Skeletal muscle tissue (tissue), 4 donors: Measurements from ENCODE around the gene LMNA. TPM values are rescaled to one million over a fixed set of nuclear protein-coding genes. Genes with fewer than 3 reads are reported as not detected.

Experiments used
- H3K27ac ChIP-seq: one replicate; pipeline ENCODE4 v1.7.0; 2013; ENCODE audit warnings: mild to moderate bottlenecking, low read depth, low read length, inconsistent platforms
- H3K27me3 ChIP-seq, 3 donors: one replicate each; pipeline ENCODE4 v1.7.0; 2013; ENCODE audit warnings: low read length in 3 of 3; ENCODE audit not compliant: control insufficient read depth in 3 of 3, insufficient read depth in 3 of 3
- H3K36me3 ChIP-seq, 3 donors: one replicate each; pipeline ENCODE4 v1.7.0; 2013; ENCODE audit warnings: low read length in 3 of 3; ENCODE audit not compliant: control insufficient read depth in 3 of 3, insufficient read depth in 3 of 3
- H3K4me1 ChIP-seq, 3 donors: one replicate each; pipeline ENCODE4 v1.7.0; 2013; ENCODE audit warnings: low read length in 3 of 3, mild to moderate bottlenecking in 3 of 3; ENCODE audit not compliant: control insufficient read depth in 3 of 3, insufficient read depth in 3 of 3
- H3K4me3 ChIP-seq, 3 donors: one replicate each; pipeline ENCODE4 v1.7.0; 2013; ENCODE audit warnings: low read length in 3 of 3
- H3K9ac ChIP-seq, 3 donors: one replicate each; pipeline ENCODE4 v1.7.0; 2013; ENCODE audit warnings: low read length in 3 of 3, mild to moderate bottlenecking in 3 of 3, moderate library complexity in 2 of 3, low read depth in 1 of 3
- H3K9me3 ChIP-seq, 3 donors: one replicate each; pipeline ENCODE4 v1.7.0; 2013; ENCODE audit warnings: low read length in 3 of 3; ENCODE audit not compliant: control insufficient read depth in 3 of 3
- total RNA-seq: library from RNA; depleted of rRNA; stranded (reverse); fragments of >200 nt; gene quantifications from one replicate; pipeline ENCODE4 v1.2.3, GENCODE V29; 2014
- donor health status: Osteomylitis.

The LMNA gene
- total RNA-seq, 1 donor from 2014 or later, result 399 TPM

GRCh38 chr1:156138458-156138867, 24.0 kb downstream of the LMNA start:
- H3K4me3 ChIP-seq, result no peak overlapping the region
- H3K4me1 ChIP-seq, result peaks cover 0 to 22% (median 12%) of the 10 kb centered on the region in 3 donors
- peaks cover 58 to 66% (median 58%) of the 10 kb centered on the region in 3 donors for H3K36me3 ChIP-seq
- H3K27me3 ChIP-seq, result no peaks in the 10 kb centered on the region
- no peak overlapping the region for H3K9ac ChIP-seq
- H3K27ac ChIP-seq, result no peak overlapping the region
- H3K9me3 ChIP-seq, result no peaks in the 10 kb centered on the region

GRCh38 chr1:156140879-156141707, 26.6 kb downstream of the LMNA start:
- Histone ChIP-seq H3K27me3 (no peaks in the 10 kb centered on the region), H3K9me3 (no peaks in the 10 kb centered on the region), H3K9ac (peak overlapping the region in 1 of 3 donors; percentile 54), H3K4me1 (peaks cover 1 to 23% (median 17%) of the 10 kb centered on the region in 3 donors), H3K4me3 (no peak overlapping the region), H3K36me3 (peaks cover 32 to 40% (median 33%) of the 10 kb centered on the region in 3 donors), H3K27ac (peak overlapping the region; percentile 40)

GRCh38 chr1:156143765-156144489, 29.4 kb downstream of the LMNA start:
- Histone ChIP-seq H3K36me3 (peaks cover 4 to 12% (median 4%) of the 10 kb centered on the region in 3 donors), H3K4me3 (no peak overlapping the region), H3K9me3 (no peaks in the 10 kb centered on the region), H3K27me3 (peaks cover 0 to 16% (median 3%) of the 10 kb centered on the region in 3 donors), H3K4me1 (peaks cover 8 to 31% (median 30%) of the 10 kb centered on the region in 3 donors), H3K27ac (no peak overlapping the region), H3K9ac (no peak overlapping the region)

- H3K36me3 ChIP-seq, result peaks cover 0 to 7% (median 2%) of the 10 kb centered on the region in 3 donors
- no peaks in the 10 kb centered on the region for H3K9me3 ChIP-seq
- peaks cover 8 to 30% (median 30%) of the 10 kb centered on the region in 3 donors for H3K4me1 ChIP-seq
- H3K27ac ChIP-seq, result no peak overlapping the region
- H3K4me3 ChIP-seq, result no peak overlapping the region
- H3K9ac ChIP-seq, result no peak overlapping the region
- H3K27me3 ChIP-seq, result peaks cover 3 to 24% (median 10%) of the 10 kb centered on the region in 3 donors
Measured at GRCh38 chr1:156144742-156145141, 30.2 kb downstream of the LMNA start.

- peaks cover 7 to 33% (median 17%) of the 10 kb centered on the region in 3 donors for H3K27me3 ChIP-seq
- H3K27ac ChIP-seq, result no peak overlapping the region
- no peaks in the 10 kb centered on the region for H3K9me3 ChIP-seq
- H3K9ac ChIP-seq, result no peak overlapping the region
- no peaks in the 10 kb centered on the region for H3K36me3 ChIP-seq
- no peak overlapping the region for H3K4me3 ChIP-seq
- peaks cover 8 to 31% (median 22%) of the 10 kb centered on the region in 3 donors for H3K4me1 ChIP-seq
Measured at GRCh38 chr1:156145650-156146019, 31.1 kb downstream of the LMNA start.

GRCh38 chr1:156146020-156146768, 31.7 kb downstream of the LMNA start:
- Histone ChIP-seq H3K9ac (peak overlapping the region in 2 of 3 donors; percentile 9 to 45), H3K36me3 (no peaks in the 10 kb centered on the region), H3K27ac (no peak overlapping the region), H3K9me3 (no peaks in the 10 kb centered on the region), H3K27me3 (peaks cover 7 to 35% (median 17%) of the 10 kb centered on the region in 3 donors), H3K4me3 (peak overlapping the region in 1 of 3 donors; percentile 33), H3K4me1 (peaks cover 8 to 28% (median 16%) of the 10 kb centered on the region in 3 donors)

- no peaks in the 10 kb centered on the region for H3K36me3 ChIP-seq
- H3K4me1 ChIP-seq, result peaks cover 8 to 28% (median 11%) of the 10 kb centered on the region in 3 donors
- H3K9me3 ChIP-seq, result no peaks in the 10 kb centered on the region
- H3K4me3 ChIP-seq, result no peak overlapping the region
- peak overlapping the region in 2 of 3 donors; percentile 9 to 45 for H3K9ac ChIP-seq
- H3K27ac ChIP-seq, result no peak overlapping the region
- peaks cover 7 to 35% (median 17%) of the 10 kb centered on the region in 3 donors for H3K27me3 ChIP-seq
Measured at GRCh38 chr1:156146769-156147405, 32.4 kb downstream of the LMNA start.

GRCh38 chr1:156148216-156148615, 33.7 kb downstream of the LMNA start:
- Histone ChIP-seq H3K36me3 (no peaks in the 10 kb centered on the region), H3K4me1 (peaks cover 8 to 28% (median 11%) of the 10 kb centered on the region in 3 donors), H3K4me3 (no peak overlapping the region), H3K27me3 (peaks cover 7 to 35% (median 17%) of the 10 kb centered on the region in 3 donors), H3K27ac (no peak overlapping the region), H3K9me3 (no peaks in the 10 kb centered on the region), H3K9ac (no peak overlapping the region)
